ENCODE measurements around the gene DDX49.

The DDX49 gene, protein sequence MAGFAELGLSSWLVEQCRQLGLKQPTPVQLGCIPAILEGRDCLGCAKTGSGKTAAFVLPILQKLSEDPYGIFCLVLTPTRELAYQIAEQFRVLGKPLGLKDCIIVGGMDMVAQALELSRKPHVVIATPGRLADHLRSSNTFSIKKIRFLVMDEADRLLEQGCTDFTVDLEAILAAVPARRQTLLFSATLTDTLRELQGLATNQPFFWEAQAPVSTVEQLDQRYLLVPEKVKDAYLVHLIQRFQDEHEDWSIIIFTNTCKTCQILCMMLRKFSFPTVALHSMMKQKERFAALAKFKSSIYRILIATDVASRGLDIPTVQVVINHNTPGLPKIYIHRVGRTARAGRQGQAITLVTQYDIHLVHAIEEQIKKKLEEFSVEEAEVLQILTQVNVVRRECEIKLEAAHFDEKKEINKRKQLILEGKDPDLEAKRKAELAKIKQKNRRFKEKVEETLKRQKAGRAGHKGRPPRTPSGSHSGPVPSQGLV

DNA sequence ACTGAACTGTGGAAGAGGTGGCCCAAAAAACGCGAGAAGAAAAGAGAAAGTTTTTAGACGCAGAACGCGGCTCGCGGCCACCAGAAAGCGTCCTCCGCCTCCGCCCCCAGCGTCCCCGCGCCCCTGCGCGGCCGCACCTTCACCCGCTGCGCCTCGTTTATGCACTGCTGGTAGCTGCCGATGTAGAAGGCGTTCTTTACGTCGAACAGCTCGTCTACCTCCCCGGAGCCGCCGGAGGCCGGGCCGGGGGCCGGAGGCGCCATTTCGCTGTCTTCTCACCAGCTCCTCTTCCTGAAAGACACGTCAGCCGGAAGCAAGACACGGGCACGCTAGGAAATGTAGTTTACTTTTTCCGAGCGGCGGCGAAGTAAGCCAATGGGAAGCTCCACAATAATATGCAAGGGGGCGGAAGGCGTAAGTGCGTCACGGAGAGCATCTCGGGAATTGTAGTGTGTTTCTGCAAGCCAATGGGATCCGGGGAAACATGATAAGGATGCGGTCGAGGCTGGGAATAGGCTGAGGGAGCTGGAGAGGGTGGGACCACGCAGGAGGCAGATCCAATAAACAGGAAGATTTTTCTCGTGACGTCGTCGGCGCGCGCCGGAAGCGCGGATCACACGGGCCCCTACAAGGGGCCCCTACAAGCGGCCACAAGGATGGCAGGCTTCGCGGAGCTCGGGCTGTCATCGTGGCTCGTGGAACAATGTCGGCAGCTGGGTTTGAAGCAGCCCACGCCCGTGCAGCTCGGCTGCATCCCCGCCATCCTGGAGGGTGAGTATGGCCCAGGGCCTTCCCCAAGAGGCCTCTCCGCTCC lies at the start of gene DDX49, which contains the start of gene COPE:
DDX49 (plus strand) TSS at position 630 of the 814 bp plus-strand sequence; CDS start at position 657, 27 bp downstream.
COPE (minus strand) TSS at position 302 of the 814 bp plus-strand sequence; CDS start at position 263, 39 bp downstream.
- peak; percentile 99 for DNase-seq (ENCODE audit: low read depth)

DNA sequence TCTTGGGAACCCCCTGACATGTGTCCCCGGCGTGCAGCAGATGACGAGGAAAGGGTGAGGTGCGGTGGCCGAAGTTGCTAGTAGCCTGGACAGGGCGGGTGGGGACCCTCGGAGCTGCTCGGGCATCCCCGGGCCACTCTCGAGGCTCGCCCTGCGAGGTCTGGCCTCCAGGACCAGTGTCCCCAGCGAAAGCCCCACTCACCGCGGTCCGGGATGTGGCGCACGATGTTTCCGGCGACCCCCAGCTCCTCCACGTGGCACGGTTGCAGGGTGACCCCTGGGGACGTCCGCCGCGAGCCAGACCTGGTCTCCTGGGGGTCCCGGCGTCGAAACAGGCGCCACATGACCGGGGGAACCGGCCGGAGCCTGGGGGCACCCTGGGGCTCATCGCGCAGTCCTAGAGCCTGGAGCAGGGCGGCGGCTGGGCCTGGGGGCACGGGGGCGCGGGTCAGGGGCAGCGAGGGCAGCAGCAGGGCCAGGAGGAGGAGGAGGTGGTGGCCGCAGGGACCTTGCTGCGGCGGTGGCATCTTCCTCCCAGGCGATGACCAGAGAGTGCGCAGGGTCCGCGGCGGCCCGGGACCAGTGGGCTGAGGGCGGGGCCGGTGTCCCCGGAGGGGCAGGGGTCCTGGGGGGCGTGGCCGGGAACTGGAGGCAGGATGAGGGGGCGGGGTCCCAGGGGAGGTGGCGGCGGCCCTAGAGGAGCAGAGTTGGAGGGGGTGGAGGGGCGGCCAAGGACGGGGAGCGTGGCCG lies 49.6 kb upstream of the DDX49 start:
- no peak for DNase-seq (ENCODE audit: low read depth)

DNA sequence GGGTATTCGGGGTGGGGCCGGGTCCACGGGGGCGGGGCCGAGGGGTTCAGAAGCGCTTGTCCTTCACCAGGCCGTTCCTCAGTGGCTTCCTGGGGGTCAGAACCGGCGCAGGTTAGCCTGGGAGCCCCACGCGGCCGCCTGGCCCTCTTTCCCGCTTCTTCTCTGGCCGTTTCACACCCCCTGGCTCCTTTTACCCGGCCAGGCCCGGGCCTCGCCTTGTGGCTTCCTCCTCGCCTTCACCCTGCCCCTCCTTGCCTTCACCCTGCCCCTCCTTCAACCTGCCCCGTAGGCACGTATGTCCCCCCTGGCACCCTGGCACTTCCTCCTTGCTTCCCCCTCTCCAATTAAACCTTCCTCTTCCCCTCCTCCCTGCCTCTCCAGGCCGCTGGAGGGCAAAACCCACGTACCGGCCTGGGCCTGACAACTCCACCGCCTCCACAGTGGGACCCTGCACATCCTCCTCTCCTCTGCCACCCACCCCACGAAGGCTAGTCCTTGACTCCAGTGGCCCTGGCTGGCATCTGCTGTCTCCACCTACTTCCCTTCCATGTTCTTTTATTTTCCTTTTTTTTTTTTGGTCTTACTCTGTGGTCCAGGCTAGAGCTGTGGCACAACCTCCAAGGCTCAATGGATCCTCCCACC lies 48.9 kb upstream of the DDX49 start:
- DNase-seq (ENCODE audit: low read depth): no peak

DNA sequence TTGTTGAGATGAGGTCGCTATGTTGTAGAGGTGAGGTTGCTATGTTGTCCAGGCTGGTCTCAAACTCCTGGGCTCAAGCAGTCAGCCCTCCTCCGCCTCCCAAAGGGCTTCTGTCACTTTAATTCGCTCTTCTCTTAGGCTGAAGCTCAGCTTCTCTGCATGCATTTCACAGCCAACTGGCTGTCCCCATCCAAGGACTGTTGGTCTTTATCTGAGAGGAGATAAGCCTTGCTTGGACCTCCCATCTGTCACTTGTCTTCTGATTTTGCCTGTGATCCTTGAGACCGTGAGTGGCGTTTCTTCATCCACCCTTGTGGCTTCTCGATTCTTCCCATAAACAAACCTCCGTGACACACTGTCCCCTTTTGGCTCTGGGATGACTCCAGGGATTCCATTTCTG lies 48.0 kb upstream of the DDX49 start:
- no peak for DNase-seq (ENCODE audit: low read depth)

DNA sequence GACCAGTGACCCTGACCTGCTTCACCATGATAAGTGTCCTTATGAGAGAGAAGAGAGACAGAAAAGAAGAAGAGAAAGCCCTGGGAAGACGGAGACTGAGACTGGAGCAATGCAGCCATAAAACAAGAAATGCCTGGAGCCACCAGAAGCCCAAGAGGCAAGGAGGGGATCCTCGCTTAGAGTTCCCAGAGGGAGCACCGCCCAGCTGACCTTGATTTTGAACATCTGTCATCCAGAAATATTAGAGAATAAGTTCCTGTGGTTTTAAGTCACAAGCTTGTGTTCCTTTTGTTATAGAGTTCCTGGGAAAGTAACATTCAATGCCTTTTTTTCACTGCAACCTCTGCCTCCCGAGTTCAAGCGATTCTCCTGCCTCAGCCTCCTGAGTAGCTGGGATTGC lies 43.8 kb upstream of the DDX49 start:
- peak; percentile 46 for DNase-seq (ENCODE audit: low read depth)

DNA sequence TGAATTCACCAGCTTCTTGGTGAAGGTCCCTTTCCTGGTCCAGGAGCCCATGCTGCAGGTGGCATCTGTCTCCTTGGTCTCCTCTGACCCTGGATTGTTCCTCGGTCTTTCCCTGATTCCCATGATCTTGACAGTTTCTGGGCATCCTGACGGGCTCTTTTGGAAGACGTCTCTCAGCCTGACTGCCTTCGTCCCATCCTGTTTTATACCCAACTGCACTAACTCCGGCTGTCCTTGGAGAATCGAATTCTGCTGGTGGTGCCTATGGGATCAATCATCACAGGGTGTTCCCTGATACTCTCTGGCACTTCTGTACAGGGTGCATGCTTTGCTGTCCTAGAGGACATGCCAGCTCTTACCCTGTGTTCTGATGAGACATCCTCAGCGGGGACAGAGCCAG lies 42.6 kb upstream of the DDX49 start:
- DNase-seq (ENCODE audit: low read depth): no peak

DNA sequence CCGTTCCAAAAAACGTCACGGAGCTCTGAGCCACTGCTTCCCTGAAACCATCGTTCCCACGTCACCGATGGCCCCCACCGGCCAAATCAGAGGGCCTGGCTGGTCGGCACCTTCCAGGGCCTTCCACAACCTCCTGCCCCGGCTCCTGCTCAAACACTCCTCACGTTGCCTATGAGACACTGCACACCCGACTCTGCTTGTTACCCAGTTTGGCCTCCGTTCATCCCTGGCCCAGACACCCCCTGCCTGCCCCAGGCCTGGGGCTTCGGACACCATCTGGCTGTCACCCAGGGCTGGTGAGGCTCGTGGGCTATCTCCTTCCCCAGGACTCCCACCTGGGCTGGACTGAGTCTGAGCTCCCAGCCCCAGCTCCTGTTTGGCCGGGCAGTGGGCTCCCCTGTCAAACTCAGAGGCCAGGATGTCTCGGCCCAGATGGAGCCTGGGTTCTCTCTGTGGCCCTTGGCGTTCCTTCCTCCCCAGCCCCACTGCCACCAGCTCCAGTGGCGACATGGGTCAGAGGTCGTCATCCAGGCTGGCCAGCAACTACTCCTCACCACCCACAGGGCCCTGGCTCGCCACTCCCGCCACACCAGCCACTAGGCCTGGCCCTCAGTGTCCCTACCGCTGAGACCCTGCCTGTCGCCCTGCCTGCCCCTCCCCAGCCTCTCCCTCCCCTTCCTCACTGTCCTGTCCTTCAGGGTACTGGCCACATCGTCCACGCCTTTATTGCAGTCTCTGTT lies 41.3 kb upstream of the DDX49 start:
- DNase-seq (ENCODE audit: low read depth): no peak

DNA sequence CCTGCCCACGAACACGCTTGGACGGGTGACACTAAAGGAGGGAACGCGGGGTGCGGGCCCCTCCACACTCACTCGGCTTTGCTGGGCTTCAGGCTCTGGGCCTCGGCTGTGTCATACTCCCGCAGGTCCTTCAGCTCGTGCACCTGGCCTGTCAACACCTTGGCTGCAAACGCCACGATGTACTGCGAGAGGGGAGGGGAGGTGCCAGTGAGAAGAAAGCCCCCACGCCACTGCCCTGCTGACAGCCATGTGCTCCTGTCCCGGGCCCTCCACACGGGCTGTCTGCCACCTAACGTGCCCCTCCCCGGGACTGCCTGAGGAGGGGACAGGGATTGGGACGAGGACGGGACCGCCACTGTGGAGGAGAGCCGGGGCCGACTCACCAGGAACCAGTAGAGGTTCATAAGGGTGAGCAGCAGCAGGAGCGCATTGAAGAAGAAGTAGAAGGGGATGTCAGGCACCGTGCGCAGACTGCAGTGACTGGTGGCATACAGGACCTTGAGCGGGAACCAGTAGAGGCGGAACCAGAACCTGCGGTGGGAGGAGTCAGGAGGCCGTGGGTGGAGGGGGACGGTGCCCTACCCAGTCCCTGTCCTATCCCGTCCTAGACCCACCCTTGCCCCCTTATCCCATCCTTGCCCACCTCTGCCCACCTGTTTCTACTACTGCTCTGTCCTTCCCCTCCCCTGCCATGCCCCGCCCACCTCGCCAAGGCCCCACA lies 40.5 kb upstream of the DDX49 start:
- DNase-seq (ENCODE audit: low read depth): no peak

DNA sequence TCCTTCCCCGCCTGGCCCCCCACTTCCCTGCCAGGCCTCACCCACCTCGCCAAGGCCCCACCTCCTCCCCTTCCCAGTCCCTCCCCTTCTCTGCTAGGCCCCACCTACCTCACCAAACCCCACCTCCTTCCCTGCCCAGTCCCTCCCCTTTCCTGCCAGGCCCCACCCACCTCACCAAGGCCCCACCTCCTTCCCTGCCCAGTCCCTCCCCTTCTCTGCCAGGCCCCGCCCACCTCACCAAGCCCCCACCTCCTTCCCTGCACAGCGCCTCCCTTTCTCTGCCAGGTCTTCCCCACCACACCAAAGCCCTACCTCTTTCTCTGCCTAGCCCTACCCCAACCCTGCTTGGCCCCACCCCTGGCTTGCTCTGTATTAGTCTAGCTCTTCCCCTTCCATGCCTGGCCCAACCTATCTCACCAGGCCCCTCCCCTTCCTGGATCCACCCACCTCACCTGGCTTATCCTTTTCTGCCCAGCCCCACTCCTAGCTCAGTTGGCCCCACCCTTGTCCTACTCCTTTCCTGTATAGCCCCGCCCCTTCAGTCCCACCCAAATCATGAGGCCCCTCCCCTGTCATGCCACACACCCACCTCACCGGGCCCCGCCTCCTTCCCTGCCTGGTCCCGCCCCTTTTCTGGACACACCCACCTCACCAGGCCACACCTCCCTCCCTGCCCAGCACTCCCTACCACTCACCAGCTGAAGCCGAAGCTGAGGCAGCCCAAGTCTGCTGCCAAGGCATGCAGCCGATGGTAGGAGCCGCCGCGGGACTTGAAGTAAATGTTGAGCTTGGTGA lies 39.7 kb upstream of the DDX49 start:
- no peak for DNase-seq (ENCODE audit: low read depth)

DNA sequence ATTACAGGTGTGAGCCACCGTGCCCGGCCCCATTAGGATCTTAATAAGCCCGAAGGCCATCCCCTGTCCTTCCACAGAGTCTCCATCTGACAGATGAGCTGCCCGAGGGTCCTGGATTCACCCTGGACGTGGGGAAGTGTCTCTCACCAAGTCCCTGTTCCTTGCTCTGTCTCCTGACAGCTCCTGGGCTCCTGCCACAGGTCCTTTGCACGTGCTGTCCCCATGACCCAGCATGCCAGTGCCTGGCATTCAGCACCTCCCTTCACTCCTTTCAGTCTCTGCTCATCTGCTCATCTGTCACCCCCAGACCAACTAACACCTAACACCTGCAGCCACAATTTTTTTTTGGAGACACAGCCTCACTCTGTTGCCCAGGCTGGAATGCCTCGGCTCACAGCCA lies 38.0 kb upstream of the DDX49 start:
- no peak for DNase-seq (ENCODE audit: low read depth)

DNA sequence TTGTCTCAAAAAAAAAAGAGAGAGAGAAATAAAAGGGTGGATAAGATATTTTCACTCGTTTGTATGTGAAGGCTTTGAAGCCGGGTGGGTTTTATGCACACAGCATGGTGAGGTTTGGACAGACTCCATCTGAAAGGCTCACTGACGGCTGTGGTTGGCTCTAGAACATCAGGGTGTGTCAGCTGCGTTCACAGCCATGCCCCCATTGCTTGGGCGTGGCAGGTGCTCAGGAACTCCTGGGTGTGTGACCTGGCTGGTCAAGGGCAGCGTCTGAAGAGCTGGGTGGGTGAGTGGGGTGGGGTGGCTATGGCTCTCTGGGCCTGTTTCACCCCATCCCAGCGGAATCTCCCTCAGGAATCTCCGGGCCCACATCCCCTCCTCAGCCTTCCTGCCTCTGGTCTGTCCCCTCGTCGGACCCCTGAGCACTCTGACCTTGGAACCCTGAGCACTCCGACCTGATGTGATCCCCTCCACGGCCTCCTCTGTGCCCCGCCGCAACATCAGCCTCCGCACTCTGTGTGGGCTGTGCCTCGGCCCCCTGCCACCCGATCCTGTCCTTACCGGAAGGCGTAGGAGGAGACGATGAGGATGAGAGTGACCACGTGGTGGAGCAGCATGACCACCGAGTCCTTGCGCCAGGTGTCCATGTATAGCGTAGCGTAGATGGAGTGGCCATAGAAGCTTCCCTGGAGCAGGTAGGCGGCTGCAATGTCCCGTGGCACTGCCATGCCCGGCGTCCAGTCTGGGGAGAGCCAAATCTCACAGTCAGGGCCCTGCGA lies 35.8 kb upstream of the DDX49 start:
- no peak for DNase-seq (ENCODE audit: low read depth)

DNA sequence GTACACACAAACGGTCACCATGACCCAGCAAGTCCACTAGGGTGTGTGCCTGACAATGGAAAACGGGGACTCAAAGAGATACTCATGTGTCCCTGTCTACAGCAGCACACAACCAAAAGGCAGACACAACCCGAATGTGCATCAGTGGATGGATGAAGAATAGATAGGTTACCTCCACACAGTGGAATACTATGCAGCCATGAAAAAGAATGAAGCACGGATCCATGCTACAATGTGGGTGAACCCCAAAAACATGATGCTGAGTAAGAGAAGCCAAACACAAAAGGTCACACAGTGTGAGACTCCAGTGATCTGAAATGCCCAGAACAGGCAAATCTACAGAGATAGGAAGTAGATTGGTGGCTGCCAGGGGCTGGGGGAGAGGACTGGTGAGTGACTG lies 32.5 kb upstream of the DDX49 start:
- no peak for DNase-seq (ENCODE audit: low read depth)

DNA sequence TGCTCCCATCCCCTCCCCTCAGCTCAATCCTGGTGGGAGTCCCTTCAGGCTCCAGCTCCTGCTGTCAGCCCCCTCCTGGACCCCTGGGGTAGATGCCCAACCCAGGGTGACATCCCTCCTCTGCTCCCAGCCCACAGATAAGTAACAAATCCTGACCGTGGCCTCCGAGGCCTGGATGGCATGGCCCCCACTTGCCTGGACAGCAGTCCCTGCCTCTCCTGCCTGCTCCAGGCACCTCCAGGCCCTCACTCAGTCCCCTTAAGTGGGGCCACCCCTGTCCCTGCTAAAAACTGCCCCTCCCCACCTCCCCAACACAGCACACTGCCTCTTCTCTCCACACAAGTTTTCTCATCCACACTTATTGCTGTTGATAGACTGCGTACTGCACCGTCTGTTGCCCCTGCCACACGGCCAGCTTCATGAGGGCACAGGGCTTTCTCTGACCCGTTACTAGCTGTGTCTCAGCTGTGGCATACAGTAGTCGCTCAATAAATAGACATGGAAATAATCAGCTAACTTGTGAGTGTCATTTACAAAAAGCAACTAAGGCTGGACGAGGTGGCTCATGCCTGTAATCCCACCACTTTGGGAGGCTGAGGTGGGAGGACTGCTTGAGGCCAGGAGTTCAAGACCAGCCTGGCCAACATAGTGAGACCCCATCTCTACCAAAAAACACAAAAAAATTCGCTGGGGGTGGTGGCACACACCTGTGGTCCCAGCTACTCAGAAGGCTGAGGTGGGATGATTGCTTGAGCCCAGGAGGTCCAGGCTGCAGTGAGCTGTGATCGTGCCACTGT lies 29.4 kb upstream of the DDX49 start:
- DNase-seq (ENCODE audit: low read depth): no peak

DNA sequence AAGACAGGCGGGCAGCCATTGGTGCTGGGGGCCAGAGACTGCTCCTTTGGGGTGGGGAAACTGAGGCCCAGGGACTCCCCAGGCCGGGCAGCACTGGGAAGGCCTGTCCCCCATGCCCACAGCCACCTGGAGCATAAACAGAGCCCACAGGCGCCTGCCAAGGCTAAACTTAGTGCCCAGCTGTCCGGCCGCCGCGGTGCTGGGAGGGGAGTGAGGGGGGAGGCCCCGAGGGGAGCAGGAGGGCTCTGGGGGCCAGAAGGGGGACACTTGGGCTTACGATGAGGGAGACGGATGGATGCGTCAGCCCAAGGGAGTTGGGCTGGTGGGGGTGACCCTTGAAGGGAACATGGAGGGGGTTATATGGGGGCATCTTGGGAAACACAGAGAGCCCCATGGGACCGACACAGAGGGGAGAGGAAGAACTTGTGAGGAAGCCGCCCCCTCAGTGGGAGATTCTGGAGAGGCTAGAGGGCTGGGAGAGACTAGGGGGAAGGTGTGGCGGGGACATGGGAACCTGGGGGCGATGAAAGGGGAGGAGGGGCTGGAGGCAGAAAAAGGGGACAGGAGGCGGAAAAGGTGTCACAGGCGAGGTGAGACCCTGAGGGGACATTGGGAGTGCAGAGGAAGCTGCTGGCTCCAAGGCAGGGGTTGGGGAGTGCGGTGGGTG lies 25.8 kb upstream of the DDX49 start:
- no peak for DNase-seq (ENCODE audit: low read depth)

DNA sequence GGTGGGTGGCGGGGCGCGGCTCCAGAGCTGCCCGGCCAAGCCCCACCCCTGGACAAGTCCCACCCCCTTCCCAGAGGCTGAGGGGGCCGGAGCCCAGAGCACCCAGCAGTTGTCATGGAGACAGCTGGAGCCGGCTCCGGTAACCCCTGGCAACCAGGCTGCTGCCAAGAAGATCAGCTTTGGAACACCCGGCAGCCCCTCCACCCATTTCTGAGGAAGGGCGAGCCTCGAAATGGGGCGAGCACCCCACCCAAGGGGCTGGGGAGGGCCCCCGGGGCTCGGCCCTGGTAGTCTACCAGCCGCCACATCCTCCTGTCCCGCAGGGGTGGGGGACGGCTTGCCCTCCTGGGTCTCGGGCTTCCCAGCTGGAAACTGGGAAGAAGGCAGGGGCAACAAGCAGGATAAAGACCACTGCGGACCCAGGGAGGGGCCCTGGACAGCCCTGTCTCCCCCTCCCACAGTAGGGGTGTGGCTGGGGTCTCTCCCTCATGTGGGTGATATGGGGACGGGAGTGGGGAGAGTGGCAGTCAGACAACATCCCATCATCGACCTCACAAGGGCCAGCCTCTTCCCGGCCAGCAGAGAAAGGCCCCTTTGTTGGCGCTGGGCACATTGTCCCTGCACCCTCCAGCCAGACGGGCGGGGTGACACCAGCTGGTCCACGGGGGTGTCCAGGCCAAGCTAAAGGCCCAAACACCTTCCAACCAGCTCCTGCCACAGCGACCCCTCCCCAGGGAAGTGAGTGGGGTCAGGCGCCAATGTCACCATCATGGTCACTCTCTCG lies 25.1 kb upstream of the DDX49 start:
- no peak for DNase-seq (ENCODE audit: low read depth)

DNA sequence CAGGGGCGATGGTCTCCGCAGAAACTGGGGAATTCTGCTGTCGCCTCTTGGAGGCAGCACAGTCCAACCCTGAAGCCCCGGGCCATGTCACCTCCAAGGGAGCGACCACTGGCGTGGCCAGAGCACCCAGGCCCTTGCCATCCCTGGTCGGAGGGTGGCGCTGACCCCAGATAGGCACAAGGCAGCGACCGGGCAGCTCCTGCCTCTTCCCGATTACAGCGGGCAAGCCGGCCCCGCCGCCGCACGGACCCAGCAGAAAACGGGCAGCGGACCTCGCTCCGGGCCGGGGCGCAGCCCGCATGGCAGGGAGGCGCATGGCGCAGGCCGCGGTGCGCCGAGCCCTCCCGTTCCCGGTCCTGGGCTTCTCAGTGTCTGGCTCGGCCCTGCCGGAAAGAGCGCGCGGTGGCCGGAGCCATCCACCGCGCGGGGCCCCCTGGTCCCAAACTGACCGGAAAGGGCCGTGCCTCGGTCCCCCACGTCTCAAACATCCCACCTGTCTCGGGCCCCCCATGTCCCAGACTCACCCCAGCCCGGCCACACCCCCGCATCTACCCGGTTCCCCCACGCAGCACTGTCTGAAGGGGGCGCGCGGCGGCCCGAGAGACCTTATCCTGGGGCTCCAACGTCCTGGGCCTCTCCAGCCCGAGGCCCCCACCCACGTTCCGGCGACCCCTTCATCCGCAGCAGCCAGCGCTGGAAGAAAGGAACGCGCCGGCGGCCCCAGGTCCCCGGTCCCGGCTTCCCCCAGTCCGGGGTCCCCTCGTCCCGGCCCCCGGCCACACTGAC lies 24.3 kb upstream of the DDX49 start:
- no peak for DNase-seq (ENCODE audit: low read depth)

Data from GM04503 (cell line).